Measurements from ENCODE around the gene SMIM38. TPM values are rescaled to one million over a fixed set of nuclear protein-coding genes. Genes with fewer than 3 reads are reported as not detected.

SMIM38 gene
- total and polyA plus RNA-seq, 7 donors: 0.03 to 0.54 (median 0.10) TPM; not detected in 1

- H3K4me3 ChIP-seq: no peak overlapping the region
- no peaks in the 10 kb centered on the region for H3K36me3 ChIP-seq (ENCODE audit: insufficient read depth in 1 of 2, low read depth in 1 of 2)
- WGBS, 3 donors: 86 to 94% (median 91%) methylated on average over 9 of the region's 9 CpGs
- intact Hi-C loops (cut with DNase I): no loop called here
- DNase-seq: no peak
- ATAC-seq: no peak
- H3K9me3 ChIP-seq: no peaks in the 10 kb centered on the region
- no peaks in the 10 kb centered on the region for H3K27me3 ChIP-seq (ENCODE audit: insufficient read depth in 3 of 3, low read length in 2 of 3)
- no peaks in the 10 kb centered on the region for H3K4me1 ChIP-seq
- TF ChIP-seq, protein P1, sequence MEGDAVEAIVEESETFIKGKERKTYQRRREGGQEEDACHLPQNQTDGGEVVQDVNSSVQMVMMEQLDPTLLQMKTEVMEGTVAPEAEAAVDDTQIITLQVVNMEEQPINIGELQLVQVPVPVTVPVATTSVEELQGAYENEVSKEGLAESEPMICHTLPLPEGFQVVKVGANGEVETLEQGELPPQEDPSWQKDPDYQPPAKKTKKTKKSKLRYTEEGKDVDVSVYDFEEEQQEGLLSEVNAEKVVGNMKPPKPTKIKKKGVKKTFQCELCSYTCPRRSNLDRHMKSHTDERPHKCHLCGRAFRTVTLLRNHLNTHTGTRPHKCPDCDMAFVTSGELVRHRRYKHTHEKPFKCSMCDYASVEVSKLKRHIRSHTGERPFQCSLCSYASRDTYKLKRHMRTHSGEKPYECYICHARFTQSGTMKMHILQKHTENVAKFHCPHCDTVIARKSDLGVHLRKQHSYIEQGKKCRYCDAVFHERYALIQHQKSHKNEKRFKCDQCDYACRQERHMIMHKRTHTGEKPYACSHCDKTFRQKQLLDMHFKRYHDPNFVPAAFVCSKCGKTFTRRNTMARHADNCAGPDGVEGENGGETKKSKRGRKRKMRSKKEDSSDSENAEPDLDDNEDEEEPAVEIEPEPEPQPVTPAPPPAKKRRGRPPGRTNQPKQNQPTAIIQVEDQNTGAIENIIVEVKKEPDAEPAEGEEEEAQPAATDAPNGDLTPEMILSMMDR (IDR thresholded peaks at IDR 0.05): no peak
- no peak overlapping the region for H3K27ac ChIP-seq
Observed at GRCh38 chr11:69180226-69180625, 24.5 kb downstream of the SMIM38 start.

- Histone ChIP-seq H3K4me3 (no peak overlapping the region), H3K27ac (no peak overlapping the region), H3K36me3 (ENCODE audit: insufficient read depth in 1 of 2, low read depth in 1 of 2) (no peaks in the 10 kb centered on the region), H3K9me3 (no peaks in the 10 kb centered on the region), H3K4me1 (no peaks in the 10 kb centered on the region), H3K27me3 (ENCODE audit: insufficient read depth in 3 of 3, low read length in 2 of 3) (no peaks in the 10 kb centered on the region)
- intact Hi-C loops (cut with DNase I): no loop called here
- WGBS, 3 donors: 93 to 96% (median 94%) methylated on average over 3 of the region's 3 CpGs
- no peak for ATAC-seq
- no peak for DNase-seq
- TF ChIP-seq, protein P1 (IDR thresholded peaks at IDR 0.05): no peak
Observed at GRCh38 chr11:69180726-69181125, 25.0 kb downstream of the SMIM38 start.

DNA sequence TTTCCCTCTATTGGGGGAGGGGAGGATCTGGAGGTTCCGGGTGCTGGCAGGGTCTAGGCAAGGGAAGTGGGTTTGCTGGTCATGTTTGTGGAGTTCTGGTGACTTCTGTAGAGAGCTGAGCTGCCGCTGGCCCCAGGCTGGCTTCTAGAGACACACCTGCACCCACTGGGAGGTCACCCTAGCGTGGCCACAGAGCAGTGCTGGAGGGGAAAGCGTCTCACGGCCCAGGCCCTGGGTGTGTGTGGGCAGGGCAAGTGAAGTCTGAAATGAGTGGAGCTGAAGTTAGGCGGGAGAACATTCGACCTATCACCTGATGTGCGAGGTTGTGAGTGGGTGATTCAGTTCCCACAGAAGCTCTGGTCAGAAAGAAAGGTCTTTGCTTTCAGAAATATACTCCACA, 27.9 kb downstream of the SMIM38 start:
- TF ChIP-seq, protein P1 (IDR thresholded peaks at IDR 0.05): no peak
- 82 to 92% (median 89%) methylated on average over 8 of the region's 8 CpGs for WGBS, 3 donors
- H3K4me3 ChIP-seq: no peak overlapping the region
- H3K27me3 ChIP-seq (ENCODE audit: insufficient read depth in 3 of 3, low read length in 2 of 3): peaks cover 0 to 6% (median 3%) of the 10 kb centered on the region in 3 donors
- H3K9me3 ChIP-seq: no peaks in the 10 kb centered on the region
- no peak overlapping the region for H3K27ac ChIP-seq
- no peaks in the 10 kb centered on the region for H3K36me3 ChIP-seq (ENCODE audit: insufficient read depth in 1 of 2, low read depth in 1 of 2)
- ATAC-seq: no peak
- intact Hi-C loops (cut with DNase I): no loop called here
- H3K4me1 ChIP-seq: no peaks in the 10 kb centered on the region
- no peak for DNase-seq

DNA sequence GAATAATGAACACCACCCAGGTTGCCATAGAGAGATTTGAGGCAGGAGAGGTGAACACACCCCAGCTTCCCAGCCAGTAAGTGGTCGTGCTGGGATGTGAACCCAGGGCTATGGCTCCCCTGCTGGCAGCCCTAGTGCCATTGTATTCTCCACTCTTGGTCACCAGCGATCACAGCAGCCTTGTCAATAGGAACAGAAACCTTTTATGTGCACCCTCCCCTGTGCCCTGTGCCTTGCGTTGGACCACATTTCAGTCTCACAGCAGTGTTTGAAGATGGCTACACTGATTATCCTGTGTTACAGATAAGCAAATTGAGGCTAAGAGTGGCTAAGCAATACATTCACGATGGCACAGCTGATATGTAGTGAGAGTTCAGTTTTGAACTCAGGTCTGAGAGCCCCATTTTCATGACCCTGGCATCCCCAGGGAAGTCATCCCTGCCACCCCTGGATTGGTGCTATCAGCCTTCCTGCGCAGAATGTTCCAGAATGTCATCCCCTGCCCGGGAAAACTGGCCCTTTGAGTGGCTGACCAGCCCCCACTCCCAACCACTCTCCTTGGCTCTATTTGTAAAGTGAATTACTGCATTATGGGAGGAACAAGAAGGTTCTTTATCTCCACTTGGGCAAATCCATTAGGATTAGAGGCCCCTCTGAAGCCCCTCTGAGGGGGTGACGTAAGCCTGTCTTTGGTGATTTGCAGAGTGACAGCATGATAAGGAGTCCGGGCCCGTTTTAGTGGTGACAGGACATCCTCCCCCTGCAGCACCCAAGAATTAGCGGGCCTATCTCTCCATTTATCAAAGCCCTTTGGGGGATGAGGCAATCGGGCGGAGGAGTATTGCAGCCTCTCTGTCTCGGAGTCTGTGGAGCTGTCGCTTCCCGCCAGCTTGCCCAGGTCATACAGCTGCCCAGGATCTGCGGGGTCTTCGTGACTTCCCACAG, 30.9 kb downstream of the SMIM38 start:
- no peaks in the 10 kb centered on the region for H3K4me1 ChIP-seq
- no peak overlapping the region for H3K27ac ChIP-seq
- TF ChIP-seq, protein P1 (IDR thresholded peaks at IDR 0.05): no peak
- peaks cover 0 to 6% (median 4%) of the 10 kb centered on the region in 3 donors for H3K27me3 ChIP-seq (ENCODE audit: insufficient read depth in 3 of 3, low read length in 2 of 3)
- no peak for DNase-seq
- intact Hi-C loops (cut with DNase I): no loop called here
- no peak for ATAC-seq
- WGBS, 3 donors: 87 to 88% (median 87%) methylated on average over 17 of the region's 17 CpGs
- H3K9me3 ChIP-seq: no peaks in the 10 kb centered on the region
- no peak overlapping the region for H3K4me3 ChIP-seq
- no peaks in the 10 kb centered on the region for H3K36me3 ChIP-seq (ENCODE audit: insufficient read depth in 1 of 2, low read depth in 1 of 2)
